ENCODE data around the gene SUGP2. TPM values are rescaled to one million over a fixed set of nuclear protein-coding genes. Genes with fewer than 3 reads are reported as not detected.

The SUGP2 gene
- total and polyA plus RNA-seq, 9 of the 15 experiments (the other 6 are each of a cell fraction or from before 2014, with no cell fraction given) = 13.1 to 101 (median 63.1) TPM

DNA sequence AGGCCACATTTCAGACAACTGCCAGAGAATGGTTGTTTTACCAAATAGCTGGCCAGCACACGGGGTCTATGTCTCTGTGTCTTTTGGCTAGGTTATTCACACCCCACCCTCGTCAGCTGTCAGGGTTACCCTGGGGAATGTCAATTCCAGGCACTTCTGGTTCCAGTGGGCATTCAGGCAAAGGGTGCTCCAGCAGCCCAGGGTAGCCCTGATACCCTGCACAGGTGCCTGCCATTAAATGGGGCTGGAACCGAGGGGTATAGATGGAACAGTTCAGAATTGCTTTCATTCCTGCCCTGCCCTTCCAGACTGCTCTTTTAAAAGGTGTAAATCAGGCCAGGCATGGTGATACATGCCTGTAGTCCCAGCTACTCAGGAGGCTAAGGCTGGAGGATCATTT lies 49.1 kb downstream of the SUGP2 start:
- ChIA-PET CTCF (ENCODE audit: low intra/inter-chr PET ratio) (no interaction called here), POLR2A (interaction anchor here (0.6 kb wide), 1 partner anchor 36 kb away, joined by 3 read pairs; no protein-coding TSS in a partner anchor)
- no TSS peak for BruUV-seq (replicated peaks)
- no peaks in the 10 kb centered on the region for H3K9me3 ChIP-seq (replicated peaks; ENCODE audit: control insufficient read depth, insufficient read depth, low read depth, low read length)
- peaks cover 7% of the 10 kb centered on the region; the same call in 1 of the 2 replicates for H4K20me1 ChIP-seq (replicated peaks; ENCODE audit: control insufficient read depth, insufficient read depth, low read length)
- H2AFZ ChIP-seq (ENCODE audit: low read depth, low read length) = no peak overlapping the region
- H3K4me2 ChIP-seq (ENCODE audit: insufficient read depth, low read length) = no peak overlapping the region
- H3K4me1 ChIP-seq (replicated peaks in 1 of 2; ENCODE audit: control insufficient read depth in 2 of 2, insufficient read depth in 2 of 2, low read length in 2 of 2) = no peaks in the 10 kb centered on the region; a peak in 1 of 5 replicates
- H3K27ac ChIP-seq (ENCODE audit: extremely low read depth, low read depth, low read length) = no peak overlapping the region
- no peaks in the 10 kb centered on the region for H3K79me2 ChIP-seq (ENCODE audit: control insufficient read depth, insufficient read depth, low read length)
- no peak for TF ChIP-seq PRDM10 (IDR thresholded peaks at IDR 0.05; ENCODE audit: partially characterized antibody)
- in situ Hi-C loops (cut with MboI) = no loop called here
- H3K36me3 ChIP-seq (ENCODE audit: control insufficient read depth, insufficient read depth, low read length) = no peaks in the 10 kb centered on the region
- no peak overlapping the region for H3K4me3 ChIP-seq
- FAIRE-seq (no peak), DNase-seq (ENCODE audit: extremely low read depth in 1 of 4, low spot score in 3 of 4) (no peak), ATAC-seq (no peak)
- WGBS (ENCODE audit: insufficient coverage, low coverage, missing lambda C conversion rate) = 3% methylated on average over 3 of the region's 3 CpGs
- intact Hi-C loops (cut with micrococcal nuclease) = no loop called here
- H3K27me3 ChIP-seq (ENCODE audit: control insufficient read depth in 2 of 2, insufficient read depth in 2 of 2, low read length in 2 of 2) = peaks cover 11 to 29% of the 10 kb centered on the region in 2 experiments; a peak in 3 of 5 replicates
- no peak overlapping the region for H3K9ac ChIP-seq (ENCODE audit: insufficient read depth in 1 of 2, low read depth in 2 of 2, low read length in 2 of 2)
- H3K9me1 ChIP-seq (ENCODE audit: control insufficient read depth, insufficient read depth, low read length) = no peaks in the 10 kb centered on the region

Data from K562 (cell line).